HEK293T (cell line): ENCODE results near the gene SOX2.

Source experiments
- CTCF ChIA-PET: fragments of 350-600 bp; formaldehyde crosslinking; extraction: SDS; loops from one replicate; lab custom pipeline; 2021; ENCODE audit warnings: antibody characterized with exemption, inconsistent platforms; lab: Yijun Ruan, JAX
- POLR2A ChIA-PET: fragments of 350-600 bp; formaldehyde crosslinking; extraction: SDS; loops from one replicate; lab custom pipeline; 2020; ENCODE audit warnings: antibody characterized with exemption, inconsistent platforms; lab: Yijun Ruan, JAX
- DNase-seq: peaks from one replicate; pipeline ENCODE4 v3.0.0; 2012; ENCODE audit warnings: mixed read lengths; ENCODE audit errors: extremely low spot score
- ARNT ChIP-seq: fragments of 450-650 bp; IDR thresholded peaks from 2 replicates; pipeline ENCODE4 v1.6.1; 2017; ENCODE audit warnings: mild to moderate bottlenecking
- BHLHE40 ChIP-seq: fragments of 450-650 bp; IDR thresholded peaks from 2 replicates; pipeline ENCODE4 v1.6.1; 2016; ENCODE audit warnings: mild to moderate bottlenecking, moderate library complexity, borderline replicate concordance
- CTBP1 ChIP-seq: fragments of 450-650 bp; IDR thresholded peaks from 2 replicates; pipeline ENCODE4 v1.6.1; 2016; ENCODE audit warnings: borderline replicate concordance
- ELF4 ChIP-seq: fragments of 450-650 bp; IDR thresholded peaks from 2 replicates; pipeline ENCODE4 v1.6.1; 2017; ENCODE audit warnings: antibody characterized with exemption
- FOXA1 ChIP-seq: fragments of 450-650 bp; IDR thresholded peaks from 2 replicates; pipeline ENCODE4 v1.6.1; 2016; ENCODE audit warnings: mild to moderate bottlenecking
- FOXK2 ChIP-seq: fragments of 450-650 bp; IDR thresholded peaks from 2 replicates; pipeline ENCODE4 v1.6.1; 2016; ENCODE audit warnings: mild to moderate bottlenecking
- FOXM1 ChIP-seq: fragments of 450-650 bp; IDR thresholded peaks from 2 replicates; pipeline ENCODE4 v1.6.1; 2017; ENCODE audit warnings: mild to moderate bottlenecking, borderline replicate concordance
- HDGF ChIP-seq: fragments of 450-650 bp; IDR thresholded peaks from 2 replicates; pipeline ENCODE4 v1.6.1; 2017; ENCODE audit warnings: antibody characterized with exemption, borderline replicate concordance
- L3MBTL2 ChIP-seq: fragments of 450-650 bp; conservative IDR thresholded peaks from 2 replicates; pipeline ENCODE4 v1.6.1; 2016; ENCODE audit warnings: mild to moderate bottlenecking
- LEF1 ChIP-seq: fragments of 450-650 bp; IDR thresholded peaks from 2 replicates; pipeline ENCODE4 v1.6.1; 2017; ENCODE audit warnings: mild to moderate bottlenecking, borderline replicate concordance
- NFRKB ChIP-seq: fragments of 450-650 bp; IDR thresholded peaks from 2 replicates; pipeline ENCODE4 v1.6.1; 2016; ENCODE audit warnings: mild to moderate bottlenecking, moderate library complexity
- PKNOX1 ChIP-seq: fragments of 450-650 bp; IDR thresholded peaks from 2 replicates; pipeline ENCODE4 v1.6.1; 2016
- SP1 ChIP-seq: fragments of 450-650 bp; IDR thresholded peaks from 2 replicates; pipeline ENCODE4 v1.6.1; 2017
- SUZ12 ChIP-seq: fragments of 450-650 bp; IDR thresholded peaks from 2 replicates; pipeline ENCODE4 v1.6.1; 2016; ENCODE audit warnings: mild to moderate bottlenecking
- TARDBP ChIP-seq: fragments of 450-650 bp; IDR thresholded peaks from 2 replicates; pipeline ENCODE4 v1.6.1; 2016
- ZNF384 ChIP-seq: fragments of 450-650 bp; IDR thresholded peaks from 2 replicates; pipeline ENCODE4 v1.6.1; 2016

Gene SOX2

GRCh38 chr3:181711325-181712135, at the start of gene SOX2:
Gene SOX2, plus strand, starts transcription at chr3:181711925. Its CDS starts 436 bp downstream, at chr3:181712361.
- CTCF ChIA-PET, result interaction anchor here (0.9 kb wide), 1 partner anchor 10 kb away, joined by 3 read pairs; no protein-coding TSS in a partner anchor
- peak; percentile 76 for DNase-seq
- TF ChIP-seq L3MBTL2, result 0 out of 2 replicates have a peak, but pooled peaks have one; percentile 35
- TF ChIP-seq FOXM1, result no peak
- TF ChIP-seq PKNOX1, result peak; percentile 91
- TF ChIP-seq FOXK2, result no peak
- POLR2A ChIA-PET, result no interaction called here

- TF ChIP-seq BHLHE40 (no peak), HDGF (no peak)
- ChIA-PET POLR2A (no interaction called here), CTCF (no interaction called here)
- DNase-seq, result no peak
These were observed 28.2 kb upstream of the SOX2 start for GRCh38 chr3:181683563-181683962.

- TF ChIP-seq L3MBTL2 (no peak), BHLHE40 (no peak), TARDBP (no peak), LEF1 (no peak), PKNOX1 (no peak), FOXA1 (no peak), SP1 (no peak), HDGF (no peak), ARNT (no peak), ZNF384 (no peak), CTBP1 (no peak), SUZ12 (no peak), NFRKB (no peak)
- POLR2A ChIA-PET, result no interaction called here
- no peak for DNase-seq
- CTCF ChIA-PET, result no interaction called here
These were observed 24.5 kb upstream of the SOX2 start for GRCh38 chr3:181687190-181687589.

GRCh38 chr3:181687731-181688130, 24.0 kb upstream of the SOX2 start:
- no peak for DNase-seq
- ChIA-PET CTCF (no interaction called here), POLR2A (no interaction called here)
- no peak for TF ChIP-seq ZNF384
- TF ChIP-seq ARNT, result no peak
- TF ChIP-seq TARDBP, result no peak
- no peak for TF ChIP-seq FOXA1
- no peak for TF ChIP-seq SUZ12
- no peak for TF ChIP-seq L3MBTL2
- no peak for TF ChIP-seq PKNOX1
- no peak for TF ChIP-seq CTBP1
- no peak for TF ChIP-seq NFRKB
- TF ChIP-seq ELF4, result no peak
- TF ChIP-seq HDGF, result no peak
- TF ChIP-seq FOXM1, result no peak
- no peak for TF ChIP-seq SP1
- no peak for TF ChIP-seq LEF1

GRCh38 chr3:181689546-181689945, 22.2 kb upstream of the SOX2 start:
- DNase-seq, result no peak
- TF ChIP-seq PKNOX1 (no peak), NFRKB (no peak), L3MBTL2 (no peak), ARNT (no peak), CTBP1 (no peak), FOXM1 (no peak), TARDBP (no peak)
- ChIA-PET POLR2A (no interaction called here), CTCF (interaction anchor here (1.0 kb wide), 1 partner anchor 12 kb away, joined by 3 read pairs; no protein-coding TSS in a partner anchor)

GRCh38 chr3:181690769-181691168, 21.0 kb upstream of the SOX2 start:
- ChIA-PET CTCF (no interaction called here), POLR2A (no interaction called here)
- TF ChIP-seq L3MBTL2 (no peak), HDGF (no peak), ARNT (no peak), NFRKB (no peak), FOXM1 (no peak), PKNOX1 (no peak), BHLHE40 (no peak), SUZ12 (no peak), TARDBP (no peak), FOXA1 (no peak)
- DNase-seq, result no peak
